GM13977 (cell line): ENCODE data around the gene HADHA.

Experiments
- DNase-seq: peaks from one replicate; pipeline ENCODE4 v3.0.0; 2012; ENCODE audit warnings: low spot score
- CTCF ChIP-seq: IDR thresholded peaks from 2 replicates; pipeline ENCODE4 v1.5.1; 2012; ENCODE audit warnings: mild to moderate bottlenecking, control low read depth; ENCODE audit not compliant: insufficient read depth; ENCODE audit errors: extremely low read depth, missing control alignments
- in situ Hi-C: fragments of 300-500 bp; cut with MboI; formaldehyde crosslinking; loops from one replicate; pipeline ENCODE4 v1.12.0; 2022; ENCODE audit warnings: low sequenced_read_pairs, low pct_unique_long_range_greater_than_20kb, mixed read lengths, inconsistent platforms; ENCODE audit not compliant: unreplicated experiment

HADHA gene

GRCh38 chr2:26148501-26148900 is 95.9 kb downstream of the HADHA start:
- in situ Hi-C loops, result loop anchor here (10.0 kb wide), 1 partner anchor 154 kb away; no protein-coding TSS in a partner anchor
- DNase-seq, result no peak
- TF ChIP-seq CTCF, result no peak

GRCh38 chr2:26144953-26145680 is 99.3 kb downstream of the HADHA start:
- in situ Hi-C loops, result loop anchor here (10.0 kb wide), 1 partner anchor 150 kb away; no protein-coding TSS in a partner anchor
- peak; percentile 79 for TF ChIP-seq CTCF
- peak; percentile 73 for DNase-seq

- DNase-seq, result no peak
- in situ Hi-C loops, result loop anchor here (10.0 kb wide), 1 partner anchor 149 kb away; no protein-coding TSS in a partner anchor
- no peak for TF ChIP-seq CTCF
Observed at GRCh38 chr2:26144031-26144430, 100.4 kb downstream of the HADHA start.

- in situ Hi-C loops, result loop anchor here (10.0 kb wide), 1 partner anchor 146 kb away; no protein-coding TSS in a partner anchor
- no peak for DNase-seq
- no peak for TF ChIP-seq CTCF
Observed at GRCh38 chr2:26141145-26141769, 103.2 kb downstream of the HADHA start.
